AG09309 (cell line): ENCODE data around the gene NPTN.

Experiments used
- DNase-seq: peaks from one replicate; pipeline ENCODE4 v3.0.0-alpha.2; 2010; ENCODE audit warnings: low read depth
- H3K4me3 ChIP-seq: 2 replicates; pipeline ENCODE4 v1.5.1; 2011; ENCODE audit warnings: mild to moderate bottlenecking, low read depth, low read length, moderate library complexity; ENCODE audit not compliant: control insufficient read depth
- CTCF ChIP-seq: IDR thresholded peaks from 2 replicates; pipeline ENCODE4 v1.5.1; 2011; ENCODE audit warnings: mild to moderate bottlenecking, low read depth, low read length, inconsistent platforms; ENCODE audit not compliant: insufficient read depth, control insufficient read depth; ENCODE audit errors: missing control alignments

The NPTN gene

GRCh38 chr15:73569361-73569760 lies 63.8 kb downstream of the NPTN start:
- no peak for DNase-seq

GRCh38 chr15:73568564-73569280 lies 64.5 kb downstream of the NPTN start:
- TF ChIP-seq CTCF, result no peak
- no peak for DNase-seq
- no peak overlapping the region for H3K4me3 ChIP-seq

More at GRCh38 chr15:73569361-73569760, 63.8 kb downstream of the NPTN start:
- H3K4me3 ChIP-seq, result no peak overlapping the region
- TF ChIP-seq CTCF, result no peak

GRCh38 chr15:73567020-73567419 lies 66.2 kb downstream of the NPTN start:
- DNase-seq, result no peak
- no peak for TF ChIP-seq CTCF
- no peak overlapping the region for H3K4me3 ChIP-seq

- TF ChIP-seq CTCF, result peak; percentile 29
- no peak for DNase-seq
- no peak overlapping the region for H3K4me3 ChIP-seq
Observed at GRCh38 chr15:73564255-73564654, 68.9 kb downstream of the NPTN start.

- H3K4me3 ChIP-seq, result no peak overlapping the region
- peak; percentile 40 for DNase-seq
- peak; percentile 50 for TF ChIP-seq CTCF
Observed at GRCh38 chr15:73560501-73561117, 72.6 kb downstream of the NPTN start.

GRCh38 chr15:73558529-73558928 lies 74.7 kb downstream of the NPTN start:
- no peak for DNase-seq
- H3K4me3 ChIP-seq, result no peak overlapping the region
- no peak for TF ChIP-seq CTCF
